Stimulated activated CD8-positive, alpha-beta memory T cell treated with anti-CD3 and anti-CD28 coated beads, Interleukin-12 subunit alpha, Interleukin-12 subunit beta, amount 100 ng/mL, for 24 hours (primary cell): ENCODE data around the gene PTPN21.

Experiments used
- DNase-seq: peaks from one replicate; pipeline ENCODE4 v3.0.0-alpha.2; 2020; ENCODE audit errors: extremely low read depth

PTPN21 gene

GRCh38 chr14:88470542-88471440 is 84.0 kb downstream of the PTPN21 start:
- no peak for DNase-seq

- no peak for DNase-seq
Measured at GRCh38 chr14:88468406-88468805, 86.4 kb downstream of the PTPN21 start.

GRCh38 chr14:88463318-88463717 is 91.5 kb downstream of the PTPN21 start:
- DNase-seq = no peak

- no peak for DNase-seq
Measured at GRCh38 chr14:88454886-88455285, 99.9 kb downstream of the PTPN21 start.

GRCh38 chr14:88452231-88452630 is 102.6 kb downstream of the PTPN21 start:
- no peak for DNase-seq

- DNase-seq = no peak
Measured at GRCh38 chr14:88439088-88439487, 115.7 kb downstream of the PTPN21 start.

GRCh38 chr14:88437658-88438057 is 117.1 kb downstream of the PTPN21 start:
- DNase-seq = no peak

GRCh38 chr14:88430976-88431375 is 123.8 kb downstream of the PTPN21 start:
- DNase-seq = no peak

GRCh38 chr14:88426271-88426670 is 128.5 kb downstream of the PTPN21 start:
- no peak for DNase-seq

- DNase-seq = no peak
Measured at GRCh38 chr14:88424573-88424972, 130.2 kb downstream of the PTPN21 start.

- no peak for DNase-seq
Measured at GRCh38 chr14:88422919-88423650, 131.7 kb downstream of the PTPN21 start.

- no peak for DNase-seq
Measured at GRCh38 chr14:88422047-88422446, 132.8 kb downstream of the PTPN21 start.

- no peak for DNase-seq
Measured at GRCh38 chr14:88421286-88421685, 133.5 kb downstream of the PTPN21 start.

GRCh38 chr14:88420187-88420586 is 134.6 kb downstream of the PTPN21 start:
- no peak for DNase-seq

- no peak for DNase-seq
Measured at GRCh38 chr14:88417594-88417993, 137.2 kb downstream of the PTPN21 start.
